Mesenchymal stem cell (in vitro differentiated cells and primary cell): ENCODE results near the gene MAJIN.
A peak's percentile ranks its signal among the peaks of the same experiment; 100 is the strongest.

Experiments
- DNase-seq: peaks from one replicate; pipeline ENCODE4 v3.0.0-alpha.2; 2013
- H2AFZ ChIP-seq: one replicate; pipeline ENCODE4 v1.6.1; 2013; ENCODE audit warnings: low read depth, mild to moderate bottlenecking, control low read depth, inconsistent platforms, low read length, moderate library complexity
- H2AK5ac ChIP-seq: 2 replicates; pipeline ENCODE4 v1.6.1; 2013; ENCODE audit warnings: low read length, moderate library complexity, mild to moderate bottlenecking, inconsistent platforms; ENCODE audit not compliant: severe bottlenecking
- H2BK120ac ChIP-seq: one replicate; pipeline ENCODE4 v1.6.1; 2013; ENCODE audit warnings: low read depth, mild to moderate bottlenecking, inconsistent platforms, low read length, moderate library complexity
- H2BK12ac ChIP-seq, 2 experiments: one replicate each; pipeline ENCODE4 v1.6.1; 2013; ENCODE audit warnings: inconsistent platforms in 2 of 2, low read length in 2 of 2, mild to moderate bottlenecking in 2 of 2, moderate library complexity in 2 of 2, control low read depth in 1 of 2
- H2BK15ac ChIP-seq: one replicate; pipeline ENCODE4 v1.6.1; 2013; ENCODE audit warnings: mild to moderate bottlenecking, low read depth, inconsistent platforms; ENCODE audit not compliant: poor library complexity, severe bottlenecking
- H2BK5ac ChIP-seq: 2 replicates; pipeline ENCODE4 v1.6.1; 2013; ENCODE audit warnings: low read depth, mild to moderate bottlenecking, low read length, control low read depth, inconsistent platforms; ENCODE audit not compliant: poor library complexity, severe bottlenecking
- H3K14ac ChIP-seq, 2 experiments: one replicate each; pipeline ENCODE4 v1.6.1; 2013; ENCODE audit warnings: inconsistent platforms in 2 of 2, low read length in 2 of 2, control low read depth in 1 of 2, mild to moderate bottlenecking in 1 of 2, moderate library complexity in 1 of 2
- H3K18ac ChIP-seq, 2 experiments: one replicate each; pipeline ENCODE4 v1.6.1; 2013; ENCODE audit warnings: inconsistent platforms in 2 of 2, low read length in 2 of 2, control low read depth in 1 of 2, low read depth in 1 of 2, mild to moderate bottlenecking in 1 of 2
- H3K23ac ChIP-seq, 2 experiments: one replicate each; pipeline ENCODE4 v1.6.1; 2013; ENCODE audit warnings: inconsistent platforms in 2 of 2, low read length in 2 of 2, mild to moderate bottlenecking in 2 of 2, moderate library complexity in 2 of 2, control low read depth in 1 of 2
- H3K27ac ChIP-seq: 2 replicates; pipeline ENCODE4 v1.5.1; 2013; ENCODE audit warnings: mild to moderate bottlenecking, moderate library complexity, low read length, control low read depth, inconsistent platforms; ENCODE audit not compliant: poor library complexity, severe bottlenecking
- H3K27me3 ChIP-seq, 2 experiments: 2 replicates each; pipeline versions ENCODE4 v1.6.1 to v1.7.0; 2013; ENCODE audit warnings: low read length in 2 of 2, mild to moderate bottlenecking in 2 of 2, moderate library complexity in 2 of 2, control low read depth in 1 of 2, inconsistent platforms in 1 of 2; ENCODE audit not compliant: control insufficient read depth in 1 of 2, insufficient read depth in 1 of 2
- H3K36me3 ChIP-seq, 2 experiments: 2 replicates each; pipeline versions ENCODE4 v1.6.1 to v1.7.0; 2013; ENCODE audit warnings: low read length in 2 of 2, control low read depth in 1 of 2, inconsistent platforms in 1 of 2, low read depth in 1 of 2, mild to moderate bottlenecking in 1 of 2; ENCODE audit not compliant: insufficient read depth in 2 of 2, control insufficient read depth in 1 of 2
- H3K4ac ChIP-seq, 2 experiments: one replicate each; pipeline ENCODE4 v1.6.1; 2013; ENCODE audit warnings: inconsistent platforms in 2 of 2, low read length in 2 of 2, mild to moderate bottlenecking in 2 of 2, moderate library complexity in 2 of 2, control low read depth in 1 of 2, low read depth in 1 of 2
- H3K4me1 ChIP-seq: 2 replicates; pipeline ENCODE4 v1.6.1; 2013; ENCODE audit warnings: low read depth, low read length, control low read depth; ENCODE audit not compliant: control insufficient read depth, insufficient read depth
- H3K4me2 ChIP-seq: 2 replicates; pipeline ENCODE4 v1.6.1; 2013; ENCODE audit warnings: low read length, mild to moderate bottlenecking, inconsistent platforms; ENCODE audit not compliant: poor library complexity, severe bottlenecking
- H3K4me3 ChIP-seq, 2 experiments: 2 replicates each; pipeline versions ENCODE4 v1.5.1 to v1.7.0; 2013; ENCODE audit warnings: low read length in 2 of 2, mild to moderate bottlenecking in 2 of 2, control low read depth in 1 of 2, low read depth in 1 of 2; ENCODE audit not compliant: insufficient read depth in 1 of 2
- H3K79me1 ChIP-seq: replicated peaks from 2 replicates; pipeline ENCODE4 v1.6.1; 2013; ENCODE audit warnings: mild to moderate bottlenecking, control low read depth, low read length, inconsistent platforms; ENCODE audit not compliant: poor library complexity, severe bottlenecking
- H3K9ac ChIP-seq: 2 replicates; pipeline ENCODE4 v1.7.0; 2013; ENCODE audit warnings: mild to moderate bottlenecking, low read length, moderate library complexity
- H3K9me3 ChIP-seq: 2 replicates; pipeline ENCODE4 v1.7.0; 2013; ENCODE audit warnings: mild to moderate bottlenecking, low read length; ENCODE audit not compliant: control insufficient read depth
- H4K8ac ChIP-seq: one replicate; pipeline ENCODE4 v1.6.1; 2013; ENCODE audit warnings: inconsistent platforms, mild to moderate bottlenecking, low read length, moderate library complexity
- H4K91ac ChIP-seq: one replicate; pipeline ENCODE4 v1.6.1; 2013; ENCODE audit warnings: mild to moderate bottlenecking, low read length, inconsistent platforms
- WGBS: methylation state at CpG from one replicate; pipeline ENCODE4 v1.1.7; 2013; ENCODE audit warnings: mixed read lengths; 5-methylcytosine and 5-hydroxymethylcytosine counted together

MAJIN gene

GRCh38 chr11:64924910-64925284 is 47.0 kb downstream of the MAJIN start:
- H3K9ac ChIP-seq = peak overlapping the region; percentile 94
- peaks cover 21% of the 10 kb centered on the region for H3K4me1 ChIP-seq
- peak overlapping the region in 1 of 2 experiments; percentile 62 for H3K4ac ChIP-seq
- peak overlapping the region; percentile 84 for H2BK15ac ChIP-seq
- no peaks in the 10 kb centered on the region for H3K9me3 ChIP-seq
- H3K18ac ChIP-seq = peak overlapping the region; percentile 81 to 92
- peak overlapping the region; percentile 55 for H2AFZ ChIP-seq
- peak overlapping the region in 1 of 2 experiments; percentile 10 for H2BK12ac ChIP-seq
- peak overlapping the region in 1 of 2 experiments; percentile 20 for H3K23ac ChIP-seq
- H3K14ac ChIP-seq = peak overlapping the region in 1 of 2 experiments; percentile 68
- H3K27ac ChIP-seq = no peak overlapping the region
- peak overlapping the region; percentile 89 to 91 for H3K4me3 ChIP-seq
- H3K4me2 ChIP-seq = peak overlapping the region; percentile 94
- no peak overlapping the region for H2BK120ac ChIP-seq
- DNase-seq = peak; percentile 34
- peak overlapping the region; percentile 35 for H2BK5ac ChIP-seq
- WGBS = 3% methylated on average over 24 of the region's 24 CpGs
- H2AK5ac ChIP-seq = no peak overlapping the region
- peaks cover 25 to 30% of the 10 kb centered on the region in 2 experiments for H3K36me3 ChIP-seq
- no peak overlapping the region for H4K91ac ChIP-seq
- no peak overlapping the region for H4K8ac ChIP-seq
- peaks cover 16% of the 10 kb centered on the region for H3K79me1 ChIP-seq
- H3K27me3 ChIP-seq = no peaks in the 10 kb centered on the region

- peak; percentile 97 for DNase-seq
- peak within 1 kb of the TSS; percentile 84 for H2BK15ac ChIP-seq
Observed at GRCh38 chr11:64923944-64924909, 47.7 kb downstream of the MAJIN start, which contains the start of gene PPP2R5B. TSS of gene PPP2R5B (plus strand) at chr11:64924689. CDS start at chr11:64925735, 1,046 bp downstream.

GRCh38 chr11:64923151-64923661 is 48.7 kb downstream of the MAJIN start:
- Histone ChIP-seq H3K9me3 (no peaks in the 10 kb centered on the region), H3K27ac (no peak overlapping the region)
- WGBS = 91% methylated on average over 11 of the region's 11 CpGs

More at GRCh38 chr11:64923944-64924909, 47.7 kb downstream of the MAJIN start, which contains the start of gene PPP2R5B:
- Histone ChIP-seq H3K18ac (peak within 1 kb of the TSS; percentile 81 to 97), H3K79me1 (peaks cover 16% of the 10 kb centered on the region), H3K4me1 (peaks cover 21% of the 10 kb centered on the region), H4K8ac (peak within 1 kb of the TSS; percentile 94), H3K36me3 (peaks cover 21 to 23% of the 10 kb centered on the region in 2 experiments), H3K23ac (peak within 1 kb of the TSS in 1 of 2 experiments; percentile 20), H3K4me3 (peak within 1 kb of the TSS; percentile 89 to 91), H3K9me3 (no peaks in the 10 kb centered on the region), H3K27ac (peak within 1 kb of the TSS; percentile 86), H2BK120ac (peak within 1 kb of the TSS; percentile 29), H4K91ac (peak within 1 kb of the TSS; percentile 90), H3K14ac (peak within 1 kb of the TSS in 1 of 2 experiments; percentile 84), H3K4me2 (peak within 1 kb of the TSS; percentile 94), H3K9ac (peak within 1 kb of the TSS; percentile 94), H3K27me3 (no peaks in the 10 kb centered on the region), H3K4ac (peak within 1 kb of the TSS; percentile 20 to 77), H2BK12ac (peak within 1 kb of the TSS; percentile 0 to 94), H2BK5ac (peak within 1 kb of the TSS; percentile 60), H2AK5ac (no peak within 1 kb of the TSS), H2AFZ (peak within 1 kb of the TSS; percentile 94)
- WGBS = under 1% methylated on average over 34 of the region's 47 CpGs

GRCh38 chr11:64921384-64921783 is 50.5 kb downstream of the MAJIN start:
- WGBS = 62% methylated on average over 2 of the region's 3 CpGs

More at GRCh38 chr11:64923151-64923661, 48.7 kb downstream of the MAJIN start:
- Histone ChIP-seq H4K91ac (peak overlapping the region; percentile 78), H3K36me3 (peaks cover 15 to 16% of the 10 kb centered on the region in 2 experiments), H3K4me1 (peaks cover 23% of the 10 kb centered on the region), H3K14ac (no peak overlapping the region), H3K27me3 (no peaks in the 10 kb centered on the region), H3K4ac (no peak overlapping the region), H2BK120ac (no peak overlapping the region), H2BK15ac (peak overlapping the region; percentile 74), H2AK5ac (peak overlapping the region; percentile 65), H2BK5ac (no peak overlapping the region), H3K18ac (no peak overlapping the region), H3K9ac (peak overlapping the region; percentile 94), H2BK12ac (peak overlapping the region; percentile 0 to 65), H2AFZ (peak overlapping the region; percentile 63), H3K79me1 (peaks cover 18% of the 10 kb centered on the region), H3K4me3 (no peak overlapping the region), H4K8ac (peak overlapping the region; percentile 77), H3K23ac (no peak overlapping the region), H3K4me2 (no peak overlapping the region)
- no peak for DNase-seq

More at GRCh38 chr11:64921384-64921783, 50.5 kb downstream of the MAJIN start:
- Histone ChIP-seq H3K4me2 (no peak overlapping the region), H3K27ac (no peak overlapping the region), H2BK5ac (no peak overlapping the region), H3K27me3 (no peaks in the 10 kb centered on the region), H3K18ac (no peak overlapping the region), H3K4me3 (no peak overlapping the region), H2AFZ (no peak overlapping the region), H3K36me3 (no peaks in the 10 kb centered on the region), H3K4me1 (peaks cover 21% of the 10 kb centered on the region), H3K9ac (no peak overlapping the region), H3K9me3 (no peaks in the 10 kb centered on the region), H3K4ac (no peak overlapping the region), H4K91ac (no peak overlapping the region), H3K14ac (no peak overlapping the region), H3K79me1 (peaks cover 16% of the 10 kb centered on the region), H3K23ac (no peak overlapping the region), H2AK5ac (no peak overlapping the region), H2BK15ac (no peak overlapping the region), H2BK120ac (no peak overlapping the region), H4K8ac (no peak overlapping the region), H2BK12ac (no peak overlapping the region)
- no peak for DNase-seq
